Activated CD8-positive, alpha-beta memory T cell treated with anti-CD3 and anti-CD28 coated beads for 1 hour (primary cell): Measurements from ENCODE around the gene SHTN1.

Experiments used
- DNase-seq, 2 donors: peaks; one replicate each; pipeline ENCODE4 v3.0.0-alpha.2; 2020; ENCODE audit warnings: low read depth in 1 of 2; ENCODE audit errors: extremely low read depth in 1 of 2

The SHTN1 gene

GRCh38 chr10:116988311-116988710, 16.7 kb downstream of the SHTN1 start:
- DNase-seq = no peak

DNA sequence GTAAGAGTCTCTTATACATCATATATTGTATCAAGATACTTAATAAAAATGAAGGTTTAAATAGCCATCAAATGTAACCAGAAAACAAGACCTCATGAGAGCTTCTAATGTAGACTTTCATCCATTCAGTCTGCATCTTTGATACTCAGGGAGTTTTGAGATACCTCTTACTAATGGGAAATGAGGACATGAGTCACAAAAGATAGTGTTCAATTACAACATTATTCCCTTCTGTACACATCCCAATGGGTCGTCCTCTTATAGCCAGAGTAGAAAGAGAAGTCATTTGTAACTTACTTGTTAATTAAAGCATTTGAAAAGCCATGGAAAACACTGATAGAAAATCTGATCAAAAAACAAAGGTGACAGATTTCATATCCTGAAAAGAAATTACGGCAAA, 19.4 kb downstream of the SHTN1 start:
- no peak for DNase-seq

GRCh38 chr10:116984202-116984990, 20.6 kb downstream of the SHTN1 start:
- no peak for DNase-seq

DNA sequence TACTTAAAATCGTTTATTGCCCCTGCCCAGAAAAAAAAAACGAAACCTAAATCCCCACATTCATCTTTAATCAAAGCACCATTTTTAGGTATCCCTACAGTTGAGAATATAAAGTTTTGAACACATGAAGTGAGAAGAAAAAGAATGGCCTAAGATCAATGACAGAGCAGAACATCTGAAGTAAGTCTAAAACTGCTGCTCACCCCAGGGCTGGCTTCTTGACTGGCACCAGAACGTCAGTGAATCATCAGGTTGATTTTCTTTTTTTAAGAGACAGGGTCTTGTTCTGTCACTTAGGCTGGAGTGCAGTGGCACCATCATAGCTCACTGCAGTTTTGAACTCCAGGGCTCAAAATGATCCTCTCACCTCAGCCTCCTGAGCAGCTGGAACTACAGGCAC, 24.9 kb downstream of the SHTN1 start:
- DNase-seq = no peak

DNA sequence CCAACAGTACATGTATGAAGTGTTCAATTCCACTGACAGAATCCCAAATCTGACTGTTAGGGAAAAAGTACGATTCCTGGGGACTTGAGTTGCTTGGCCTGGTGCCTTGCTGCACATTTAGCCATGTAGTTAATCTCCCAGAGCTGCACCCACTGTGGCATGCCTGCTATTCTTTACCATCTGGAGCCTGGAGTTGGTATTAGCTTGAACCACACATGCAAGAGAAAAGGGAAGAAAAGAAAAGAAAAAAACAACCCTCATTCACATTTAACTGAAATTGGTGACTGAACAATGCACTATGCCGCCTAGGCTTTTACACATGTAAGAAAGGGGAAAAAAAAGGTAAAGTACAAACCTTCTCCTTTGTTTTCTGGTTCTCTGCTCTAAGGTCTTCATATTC, 26.1 kb downstream of the SHTN1 start:
- DNase-seq = no peak

DNA sequence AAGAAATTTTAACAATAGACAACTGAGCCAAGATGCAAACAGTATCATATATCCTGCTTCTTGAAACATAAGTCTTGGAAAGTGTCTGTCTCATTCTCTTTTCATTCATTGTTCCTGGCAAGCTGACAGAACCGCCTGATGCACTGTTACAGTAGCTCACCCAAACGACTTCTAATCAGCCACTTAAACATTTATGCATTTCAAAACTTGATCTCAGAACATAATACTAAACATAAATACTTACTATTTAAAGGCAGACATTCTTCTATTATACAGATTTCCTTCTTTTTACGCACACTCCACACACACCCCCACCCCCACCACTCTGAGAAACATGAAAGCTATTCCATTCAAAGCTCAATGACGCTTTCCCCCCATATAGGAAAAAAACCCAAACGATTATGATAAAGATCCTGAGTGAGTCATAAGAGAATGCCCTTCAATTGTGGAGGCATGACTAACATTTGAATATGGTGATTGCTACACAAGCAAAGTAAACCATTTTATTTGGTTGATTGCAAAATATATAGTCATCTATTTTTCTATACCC, 30.5 kb downstream of the SHTN1 start:
- DNase-seq = no peak

- DNase-seq = no peak
Observed at GRCh38 chr10:116973946-116974455, 31.0 kb downstream of the SHTN1 start.

- no peak for DNase-seq
Observed at GRCh38 chr10:116973371-116973905, 31.5 kb downstream of the SHTN1 start.

- no peak for DNase-seq
Observed at GRCh38 chr10:116972131-116972530, 32.9 kb downstream of the SHTN1 start.

GRCh38 chr10:116970050-116970449, 34.9 kb downstream of the SHTN1 start:
- no peak for DNase-seq

- DNase-seq = no peak
Observed at GRCh38 chr10:116968331-116968730, 36.7 kb downstream of the SHTN1 start.

DNA sequence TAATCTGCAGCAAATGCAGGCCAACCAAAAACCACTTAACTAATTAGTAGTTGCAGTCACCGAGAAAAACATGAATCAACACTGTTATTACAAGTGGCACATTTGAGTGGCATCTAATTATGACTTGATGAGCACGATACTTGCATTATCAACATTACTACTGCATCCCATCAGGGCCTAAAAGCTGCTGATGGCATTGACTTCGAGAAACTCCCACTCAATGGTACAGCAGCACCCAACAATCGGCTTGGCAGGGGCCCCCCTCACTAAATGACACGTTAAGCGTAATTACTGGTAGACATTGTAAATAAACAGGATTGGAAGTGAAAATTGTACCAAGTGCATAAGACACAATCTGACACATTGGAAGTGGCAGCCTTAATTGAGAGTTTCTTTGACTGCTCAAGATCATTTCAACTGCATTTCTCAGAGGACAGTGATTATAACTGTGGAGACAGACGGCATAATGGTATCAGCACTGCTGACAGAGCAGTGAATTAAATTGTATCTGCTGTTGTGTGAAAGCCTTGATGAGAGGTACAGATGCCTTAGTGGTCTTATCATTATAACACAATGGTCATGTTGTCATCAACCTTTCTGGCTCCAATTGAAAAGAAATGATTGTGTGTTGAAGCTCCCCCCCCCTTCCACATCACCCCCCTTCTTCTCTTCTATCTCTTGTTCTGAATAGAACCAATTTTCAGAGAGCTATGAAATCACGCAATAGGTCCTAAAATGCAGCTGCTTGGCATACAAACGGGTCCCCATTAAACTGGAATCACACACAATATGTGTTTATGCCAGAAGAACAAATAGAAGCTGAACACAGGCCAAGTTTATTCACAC, 43.4 kb downstream of the SHTN1 start:
- no peak for DNase-seq

- no peak for DNase-seq
Observed at GRCh38 chr10:116960066-116960776, 44.8 kb downstream of the SHTN1 start.

- no peak for DNase-seq
Observed at GRCh38 chr10:116952729-116953128, 52.3 kb downstream of the SHTN1 start.

DNA sequence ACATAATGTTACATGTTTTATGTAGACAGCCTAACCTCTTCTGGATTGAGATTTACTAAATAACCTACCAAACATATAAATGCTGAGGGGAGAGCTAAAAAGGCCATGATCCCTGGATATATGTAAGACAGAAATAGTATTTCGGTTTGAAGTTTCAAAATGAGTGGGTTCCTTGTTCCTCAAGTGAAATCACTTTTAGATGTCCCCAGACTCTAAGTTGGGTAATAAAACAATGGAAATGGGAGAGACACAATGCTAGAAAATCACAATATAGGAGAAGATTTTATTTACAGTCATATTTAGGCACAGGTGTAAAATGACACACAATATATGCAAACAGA, 56.5 kb downstream of the SHTN1 start:
- DNase-seq = no peak

GRCh38 chr10:116947841-116948529, 57.0 kb downstream of the SHTN1 start:
- DNase-seq = no peak

DNA sequence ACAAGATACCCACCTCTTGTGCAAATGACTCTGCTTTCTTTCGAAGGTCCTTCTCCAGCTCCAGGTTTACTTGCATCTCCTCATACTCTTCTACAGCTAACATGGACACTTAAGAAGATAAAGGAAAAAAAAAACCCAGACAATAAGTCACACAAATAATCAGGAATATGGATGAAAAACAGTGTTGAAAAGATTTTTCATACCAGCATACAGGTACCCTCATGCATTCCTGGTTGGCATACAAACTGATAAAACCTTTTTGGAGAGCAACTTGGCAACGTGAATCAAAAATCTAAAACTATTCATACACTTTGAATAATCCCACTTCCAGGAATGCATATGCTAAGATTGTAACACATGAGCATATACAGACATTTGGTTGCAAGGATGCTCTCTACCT, 60.1 kb downstream of the SHTN1 start:
- no peak for DNase-seq

DNA sequence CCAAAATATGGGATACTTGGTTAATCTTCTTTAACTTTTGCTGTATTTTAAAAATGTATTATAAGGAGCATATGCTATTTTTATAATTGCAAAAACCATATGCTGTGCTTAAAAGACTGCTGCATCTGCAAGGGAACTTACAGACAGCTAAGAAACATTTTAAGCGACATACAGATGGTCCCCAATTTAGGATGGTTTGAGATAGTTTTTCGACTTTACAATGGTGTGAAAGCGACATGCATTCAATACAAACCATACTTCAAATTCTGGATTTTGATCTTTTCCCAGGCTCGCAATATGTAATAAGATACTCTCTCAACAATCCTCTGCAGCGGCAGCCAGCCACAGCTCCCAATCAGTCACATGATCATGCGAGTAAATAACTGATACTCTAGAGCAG, 73.2 kb downstream of the SHTN1 start:
- DNase-seq = no peak

DNA sequence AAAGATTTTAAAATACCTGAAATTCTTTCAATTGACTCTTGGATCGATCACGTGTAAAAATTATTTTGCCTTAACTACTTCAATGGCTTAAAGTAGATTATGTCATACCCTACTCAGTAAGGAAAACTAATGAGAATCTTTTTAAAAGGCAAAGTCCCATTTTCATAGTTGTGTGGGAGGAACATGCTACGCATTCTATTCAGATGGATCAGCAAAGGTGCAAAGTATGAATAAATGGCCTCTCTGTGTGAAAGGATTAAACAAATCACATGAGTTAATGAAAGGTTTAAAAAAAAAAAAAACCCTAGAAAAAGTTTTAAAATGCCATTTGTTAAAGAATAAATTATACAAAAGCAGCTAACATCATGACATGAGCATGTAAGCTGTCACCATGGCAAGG, 78.6 kb downstream of the SHTN1 start:
- DNase-seq = no peak

- no peak for DNase-seq
Observed at GRCh38 chr10:116925056-116925455, 79.9 kb downstream of the SHTN1 start.
